Measurements from ENCODE around the gene NUDT19.
"Not testable (repeated sequence)": the region's sequence is repeated elsewhere in the genome, so short reads cannot be mapped to it uniquely, and the experiment has no call there.

Gene NUDT19

GRCh38 chr19:32716203-32716602 is 24.6 kb downstream of the NUDT19 start:
- not testable (repeated sequence) for DNase-seq

GRCh38 chr19:32717496-32717895 is 25.9 kb downstream of the NUDT19 start:
- DNase-seq = no peak

- DNase-seq = no peak
These were observed 26.7 kb downstream of the NUDT19 start for GRCh38 chr19:32718286-32718685.

- no peak for DNase-seq
These were observed 28.0 kb downstream of the NUDT19 start, which contains the start of gene TDRD12 for GRCh38 chr19:32719611-32720059. Gene TDRD12 (plus strand): TSS chr19:32719767. CDS start chr19:32720073, 306 bp downstream.

GRCh38 chr19:32720216-32720935 is 28.8 kb downstream of the NUDT19 start:
- no peak for DNase-seq

- no peak for DNase-seq
These were observed 29.3 kb downstream of the NUDT19 start for GRCh38 chr19:32720936-32721250.

GRCh38 chr19:32735936-32736335 is 44.3 kb downstream of the NUDT19 start:
- no peak for DNase-seq

GRCh38 chr19:32743021-32743420 is 51.4 kb downstream of the NUDT19 start:
- no peak for DNase-seq

GRCh38 chr19:32743447-32743846 is 51.8 kb downstream of the NUDT19 start:
- DNase-seq = no peak

- no peak for DNase-seq
These were observed 53.1 kb downstream of the NUDT19 start for GRCh38 chr19:32744555-32745325.

- not testable (repeated sequence) for DNase-seq
These were observed 54.1 kb downstream of the NUDT19 start for GRCh38 chr19:32745594-32746251.

- not testable (repeated sequence) for DNase-seq
These were observed 55.1 kb downstream of the NUDT19 start for GRCh38 chr19:32746631-32747196.

- DNase-seq = no peak
These were observed 56.9 kb downstream of the NUDT19 start for GRCh38 chr19:32748497-32748896.

GRCh38 chr19:32748948-32749347 is 57.3 kb downstream of the NUDT19 start:
- DNase-seq = no peak

- DNase-seq = no peak
These were observed 57.7 kb downstream of the NUDT19 start for GRCh38 chr19:32749361-32749760.

- DNase-seq = no peak
These were observed 58.9 kb downstream of the NUDT19 start for GRCh38 chr19:32750441-32751055.

- DNase-seq = no peak
These were observed 59.4 kb downstream of the NUDT19 start for GRCh38 chr19:32751066-32751465.

- no peak for DNase-seq
These were observed 65.6 kb downstream of the NUDT19 start for GRCh38 chr19:32757189-32757588.
